ENCODE data around the gene CACHD1. TPM values are rescaled to one million over a fixed set of nuclear protein-coding genes. Genes with fewer than 3 reads are reported as not detected.

The CACHD1 gene
- total and polyA plus RNA-seq, 12 donors, result 0.87 to 4.2 (median 2.4) TPM

DNA sequence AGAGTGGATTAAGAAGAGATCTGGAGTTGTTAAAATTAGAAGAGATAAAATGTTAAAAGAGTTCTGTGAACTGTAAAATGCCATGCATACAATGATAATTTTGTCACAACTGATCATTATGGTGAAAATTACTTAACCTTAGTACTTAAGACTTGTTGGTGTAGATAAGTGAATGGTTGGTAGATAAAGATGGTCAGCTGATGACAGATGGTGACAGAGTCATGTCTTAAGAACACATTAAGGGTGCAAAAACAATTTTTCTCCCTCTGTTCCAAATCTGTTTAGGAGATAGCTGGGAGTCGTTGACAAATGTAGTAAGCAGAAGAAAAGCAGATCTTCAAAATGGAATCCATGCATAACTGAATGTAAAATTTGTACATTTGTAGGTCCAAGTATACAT, 18.5 kb upstream of the CACHD1 start:
- Histone ChIP-seq H3K4me3 (no peak overlapping the region), H3K27me3 (no peaks in the 10 kb centered on the region), H3K9me3 (no peaks in the 10 kb centered on the region), H3K27ac (no peak overlapping the region), H3K4me1 (no peaks in the 10 kb centered on the region), H3K36me3 (no peaks in the 10 kb centered on the region)
- intact Hi-C loops (cut with DNase I), result no loop called here
- DNase-seq (no peak), ATAC-seq (no peak)
- WGBS, 2 donors, result 55 to 60% methylated on average over 1 of the region's 1 CpG
- TF ChIP-seq, protein P1, sequence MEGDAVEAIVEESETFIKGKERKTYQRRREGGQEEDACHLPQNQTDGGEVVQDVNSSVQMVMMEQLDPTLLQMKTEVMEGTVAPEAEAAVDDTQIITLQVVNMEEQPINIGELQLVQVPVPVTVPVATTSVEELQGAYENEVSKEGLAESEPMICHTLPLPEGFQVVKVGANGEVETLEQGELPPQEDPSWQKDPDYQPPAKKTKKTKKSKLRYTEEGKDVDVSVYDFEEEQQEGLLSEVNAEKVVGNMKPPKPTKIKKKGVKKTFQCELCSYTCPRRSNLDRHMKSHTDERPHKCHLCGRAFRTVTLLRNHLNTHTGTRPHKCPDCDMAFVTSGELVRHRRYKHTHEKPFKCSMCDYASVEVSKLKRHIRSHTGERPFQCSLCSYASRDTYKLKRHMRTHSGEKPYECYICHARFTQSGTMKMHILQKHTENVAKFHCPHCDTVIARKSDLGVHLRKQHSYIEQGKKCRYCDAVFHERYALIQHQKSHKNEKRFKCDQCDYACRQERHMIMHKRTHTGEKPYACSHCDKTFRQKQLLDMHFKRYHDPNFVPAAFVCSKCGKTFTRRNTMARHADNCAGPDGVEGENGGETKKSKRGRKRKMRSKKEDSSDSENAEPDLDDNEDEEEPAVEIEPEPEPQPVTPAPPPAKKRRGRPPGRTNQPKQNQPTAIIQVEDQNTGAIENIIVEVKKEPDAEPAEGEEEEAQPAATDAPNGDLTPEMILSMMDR (IDR thresholded peaks at IDR 0.05), result no peak

- no peak for ATAC-seq
- Histone ChIP-seq H3K4me1 (no peaks in the 10 kb centered on the region), H3K9me3 (no peaks in the 10 kb centered on the region), H3K4me3 (no peak overlapping the region), H3K27me3 (no peaks in the 10 kb centered on the region), H3K36me3 (no peaks in the 10 kb centered on the region), H3K27ac (no peak overlapping the region)
- intact Hi-C loops (cut with DNase I), result no loop called here
- 72 to 83% methylated on average over 3 of the region's 3 CpGs for WGBS, 2 donors
- DNase-seq, result no peak
- TF ChIP-seq, protein P1 (IDR thresholded peaks at IDR 0.05), result no peak
These were observed 16.2 kb upstream of the CACHD1 start for GRCh38 chr1:64453688-64454087.

GRCh38 chr1:64458915-64459314, 11.0 kb upstream of the CACHD1 start:
- TF ChIP-seq, protein P1 (IDR thresholded peaks at IDR 0.05), result no peak
- DNase-seq (no peak), ATAC-seq (no peak)
- H3K4me3 ChIP-seq, result no peak overlapping the region
- H3K36me3 ChIP-seq, result no peaks in the 10 kb centered on the region
- 90 to 92% methylated on average over 1 of the region's 1 CpG for WGBS, 2 donors
- no peak overlapping the region for H3K27ac ChIP-seq
- no peaks in the 10 kb centered on the region for H3K9me3 ChIP-seq
- peaks cover 0 to 3% (median 0%) of the 10 kb centered on the region in 7 donors for H3K27me3 ChIP-seq
- no peaks in the 10 kb centered on the region for H3K4me1 ChIP-seq
- intact Hi-C loops (cut with DNase I), result no loop called here

- Histone ChIP-seq H3K36me3 (no peaks in the 10 kb centered on the region), H3K9me3 (no peaks in the 10 kb centered on the region), H3K27me3 (peaks cover 0 to 3% (median 0%) of the 10 kb centered on the region in 7 donors), H3K27ac (no peak overlapping the region), H3K4me3 (no peak overlapping the region), H3K4me1 (no peaks in the 10 kb centered on the region)
- ATAC-seq (no peak), DNase-seq (no peak)
- WGBS, 2 donors, result 96 to 97% methylated on average over 5 of the region's 5 CpGs
- TF ChIP-seq, protein P1 (IDR thresholded peaks at IDR 0.05), result no peak
- intact Hi-C loops (cut with DNase I), result no loop called here
These were observed 10.2 kb upstream of the CACHD1 start for GRCh38 chr1:64459743-64460142.
